Activated T-cell treated with anti-CD3 and anti-CD28 coated beads, Interleukin-2, amount 50 U/mL, for 72 hours (primary cell): ENCODE data around the gene MID1. TPM values are rescaled to one million over a fixed set of nuclear protein-coding genes. Genes with fewer than 3 reads are reported as not detected.

Experiments
- ATAC-seq, 2 donors: fragments of 150-1000 bp; cut with Tn5 transposase; replicated peaks in 1 of 2; 2 replicates each; pipeline ENCODE4 v1.10.0; 2021; ENCODE audit warnings: moderate library complexity in 2 of 2, mild to moderate bottlenecking in 1 of 2
- DNase-seq, 2 donors: peaks; one replicate each; pipeline ENCODE4 v3.0.0; 2021 to 2022; ENCODE audit warnings: mixed read lengths in 1 of 2
- H3K27ac Mint-ChIP-seq: one replicate; pipeline ENCODE4 v1.8.0; 2022; ENCODE audit warnings: mild to moderate bottlenecking, moderate library complexity, mixed read lengths
- H3K27me3 Mint-ChIP-seq: one replicate; pipeline ENCODE4 v1.8.0; 2022; ENCODE audit warnings: low read depth, mixed read lengths
- H3K36me3 Mint-ChIP-seq, 2 donors: one replicate each; pipeline ENCODE4 v1.8.0; 2022; ENCODE audit warnings: mixed read lengths in 2 of 2, mild to moderate bottlenecking in 1 of 2; ENCODE audit not compliant: insufficient read depth in 2 of 2
- H3K4me1 Mint-ChIP-seq: one replicate; pipeline ENCODE4 v1.8.0; 2022; ENCODE audit warnings: low read depth, mixed read lengths
- H3K4me3 Mint-ChIP-seq, 2 donors: one replicate each; pipeline ENCODE4 v1.8.0; 2022; ENCODE audit warnings: mild to moderate bottlenecking in 2 of 2, mixed read lengths in 2 of 2, moderate library complexity in 2 of 2
- H3K9me3 Mint-ChIP-seq, 2 donors: one replicate each; pipeline ENCODE4 v1.8.0; 2022; ENCODE audit warnings: mixed read lengths in 2 of 2
- total RNA-seq, 2 donors: library from RNA; stranded (reverse); gene quantifications; one replicate each; pipeline ENCODE4 v1.2.3, GENCODE V29; 2022

MID1 gene
- total RNA-seq, 2 donors from 2014 or later, result 0.60 to 1.1 TPM

DNA sequence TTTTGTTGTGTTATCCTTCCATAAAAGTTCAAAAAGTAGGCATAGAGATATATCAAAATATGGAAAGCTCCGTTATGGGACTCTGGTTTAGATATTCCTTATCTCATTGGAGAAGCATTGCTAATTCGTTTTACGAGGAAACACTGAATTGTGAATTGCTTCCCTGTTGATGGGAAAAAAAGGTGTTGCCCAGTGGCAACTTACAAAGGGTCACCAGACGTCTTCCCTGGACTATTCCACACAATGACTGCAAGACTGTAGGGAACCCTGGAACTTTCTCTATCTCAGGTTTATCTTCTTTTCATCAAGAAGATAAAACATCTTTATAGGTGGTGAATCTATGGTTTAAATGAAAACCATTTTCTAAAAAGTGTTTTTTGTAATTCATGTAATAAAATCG lies 137.7 kb downstream of the MID1 start:
- DNase-seq (no peak), ATAC-seq (no peak)
- H3K4me1 Mint-ChIP-seq, result no peaks in the 10 kb centered on the region
- H3K27ac Mint-ChIP-seq, result no peak overlapping the region
- H3K27me3 Mint-ChIP-seq, result no peaks in the 10 kb centered on the region
- H3K4me3 Mint-ChIP-seq, result no peak overlapping the region
- H3K36me3 Mint-ChIP-seq, result peaks cover 0 to 2% of the 10 kb centered on the region in 2 donors
- peaks cover 0 to 2% of the 10 kb centered on the region in 2 donors for H3K9me3 Mint-ChIP-seq

DNA sequence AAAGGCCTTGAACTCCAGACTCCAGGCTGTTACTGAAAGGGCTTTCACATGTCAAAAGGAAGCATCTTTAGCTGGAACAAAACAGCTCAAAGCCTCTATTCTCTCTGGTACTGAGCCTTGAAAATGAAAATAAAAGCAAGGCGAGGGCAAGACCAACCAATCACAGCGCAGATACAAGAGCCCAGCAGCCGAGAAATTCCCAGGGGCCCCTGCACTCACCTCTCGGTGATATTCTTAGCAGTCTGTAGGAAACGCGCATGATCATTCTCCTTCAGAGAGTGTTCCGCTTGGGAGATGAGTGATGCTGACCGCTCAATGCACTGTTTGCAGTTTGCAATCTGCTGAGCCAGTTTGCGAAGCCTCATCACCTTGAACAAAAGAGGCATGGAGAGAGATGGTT lies 138.1 kb downstream of the MID1 start:
- no peak overlapping the region for H3K27ac Mint-ChIP-seq
- no peak overlapping the region for H3K4me3 Mint-ChIP-seq
- H3K27me3 Mint-ChIP-seq, result no peaks in the 10 kb centered on the region
- H3K9me3 Mint-ChIP-seq, result peaks cover 0 to 2% of the 10 kb centered on the region in 2 donors
- no peaks in the 10 kb centered on the region for H3K4me1 Mint-ChIP-seq
- DNase-seq (no peak), ATAC-seq (no peak)
- peaks cover 0 to 2% of the 10 kb centered on the region in 2 donors for H3K36me3 Mint-ChIP-seq

DNA sequence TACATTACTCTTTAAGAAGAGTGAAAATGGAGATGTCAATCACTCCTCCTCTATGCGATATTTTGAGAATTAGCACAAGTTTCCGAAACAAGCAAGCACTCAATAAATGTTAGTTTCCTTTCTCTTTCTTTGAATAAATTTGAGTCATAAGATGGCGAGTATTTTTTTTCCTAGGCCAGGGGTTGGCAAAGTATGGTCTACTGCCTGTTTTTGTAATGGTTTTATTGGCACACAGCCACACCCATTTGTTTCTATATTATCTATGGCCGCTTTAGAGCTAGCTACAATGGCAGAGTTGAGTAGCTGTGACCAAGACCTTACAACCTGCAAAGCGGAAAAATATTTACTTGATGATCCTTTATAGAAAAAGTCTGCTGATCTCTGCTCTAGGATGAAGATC lies 139.5 kb downstream of the MID1 start:
- ATAC-seq, result no peak
- H3K27me3 Mint-ChIP-seq, result no peaks in the 10 kb centered on the region

DNA sequence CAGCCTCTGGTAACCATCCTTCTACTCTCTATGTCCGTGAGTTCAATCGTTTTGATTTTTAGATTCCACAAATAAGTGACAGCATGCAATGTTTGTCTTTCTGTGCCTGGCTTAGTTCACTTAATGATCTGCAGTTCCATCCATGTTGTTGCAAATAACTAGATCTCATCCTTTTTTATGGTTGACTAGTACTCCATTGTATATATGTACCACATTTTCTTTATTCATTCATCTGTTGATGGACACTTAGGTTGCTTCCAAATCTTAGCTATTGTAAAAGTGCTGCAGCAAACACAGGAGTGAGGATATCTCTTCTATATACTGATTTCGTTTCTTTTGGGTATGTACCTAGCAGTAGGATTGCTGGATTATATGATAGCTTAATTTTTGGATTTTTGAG lies 140.9 kb downstream of the MID1 start:
- Mint-ChIP-seq H3K27ac (no peak overlapping the region), H3K4me1 (no peaks in the 10 kb centered on the region), H3K9me3 (peaks cover 0 to 2% of the 10 kb centered on the region in 2 donors), H3K27me3 (no peaks in the 10 kb centered on the region), H3K4me3 (no peak overlapping the region), H3K36me3 (peaks cover 0 to 2% of the 10 kb centered on the region in 2 donors)
- ATAC-seq (no peak), DNase-seq (no peak)

More for the DNA sequence above, 139.5 kb downstream of the MID1 start:
- no peak for DNase-seq
- H3K36me3 Mint-ChIP-seq, result peaks cover 0 to 2% of the 10 kb centered on the region in 2 donors
- no peak overlapping the region for H3K27ac Mint-ChIP-seq
- H3K4me3 Mint-ChIP-seq, result no peak overlapping the region
- H3K4me1 Mint-ChIP-seq, result no peaks in the 10 kb centered on the region
- peaks cover 0 to 2% of the 10 kb centered on the region in 2 donors for H3K9me3 Mint-ChIP-seq

DNA sequence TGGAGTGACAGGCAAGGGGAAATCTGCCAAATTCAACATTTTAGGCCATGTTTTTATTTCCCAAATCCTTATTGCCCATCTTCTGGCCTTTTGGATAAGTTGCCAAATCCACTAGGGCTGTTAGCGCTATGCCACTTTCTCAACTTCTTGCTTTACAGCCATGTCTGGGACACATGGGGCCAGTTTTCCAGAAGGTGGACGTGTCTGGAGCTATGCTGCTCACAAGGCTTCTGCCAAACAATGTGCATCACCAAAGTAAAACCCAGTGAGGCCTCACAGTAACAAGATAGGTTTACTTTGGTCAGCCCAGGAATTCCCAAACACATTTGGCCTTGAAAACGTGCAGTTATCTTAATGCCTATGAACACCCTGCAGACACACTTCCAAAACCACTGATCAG lies 142.9 kb downstream of the MID1 start:
- ATAC-seq (no peak), DNase-seq (no peak)
- Mint-ChIP-seq H3K36me3 (peaks cover 0 to 2% of the 10 kb centered on the region in 2 donors), H3K27me3 (no peaks in the 10 kb centered on the region), H3K4me3 (no peak overlapping the region), H3K9me3 (peaks cover 0 to 2% of the 10 kb centered on the region in 2 donors), H3K4me1 (no peaks in the 10 kb centered on the region), H3K27ac (no peak overlapping the region)

DNA sequence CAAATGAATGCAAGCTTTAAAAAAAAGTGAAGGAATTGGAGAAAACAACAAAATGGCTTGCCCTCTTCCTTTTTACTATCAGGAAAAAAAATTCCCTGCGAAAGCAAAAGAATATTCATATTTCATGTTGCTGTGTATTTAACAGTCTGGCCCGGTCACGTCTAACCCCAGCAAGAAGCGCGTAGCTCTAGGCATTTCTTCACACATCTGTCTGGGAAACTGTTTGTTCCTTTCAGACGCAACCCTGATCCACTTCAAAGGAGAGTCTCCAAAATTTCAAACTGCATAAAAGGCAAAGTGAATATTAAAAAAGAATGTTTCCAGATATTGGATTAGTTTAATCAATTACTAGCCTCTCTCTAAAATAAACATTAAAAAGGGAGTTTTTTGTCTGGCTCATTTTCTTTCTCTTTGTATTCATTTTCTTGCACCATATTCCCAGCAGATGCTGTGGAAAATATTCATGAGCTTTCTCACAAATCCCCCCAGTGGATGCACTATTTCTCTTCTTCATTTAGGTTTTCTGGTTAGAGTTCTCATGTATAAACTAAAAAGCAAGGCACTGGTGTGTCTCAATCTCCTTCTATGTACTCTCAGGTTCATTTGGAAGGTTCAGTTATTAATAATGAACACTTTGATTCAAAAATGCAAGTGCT lies 145.3 kb downstream of the MID1 start:
- ATAC-seq (no peak), DNase-seq (no peak)
- Mint-ChIP-seq H3K4me1 (no peaks in the 10 kb centered on the region), H3K36me3 (peaks cover 0 to 2% of the 10 kb centered on the region in 2 donors), H3K9me3 (peaks cover 0 to 2% of the 10 kb centered on the region in 2 donors), H3K27me3 (no peaks in the 10 kb centered on the region), H3K27ac (no peak overlapping the region), H3K4me3 (no peak overlapping the region)

DNA sequence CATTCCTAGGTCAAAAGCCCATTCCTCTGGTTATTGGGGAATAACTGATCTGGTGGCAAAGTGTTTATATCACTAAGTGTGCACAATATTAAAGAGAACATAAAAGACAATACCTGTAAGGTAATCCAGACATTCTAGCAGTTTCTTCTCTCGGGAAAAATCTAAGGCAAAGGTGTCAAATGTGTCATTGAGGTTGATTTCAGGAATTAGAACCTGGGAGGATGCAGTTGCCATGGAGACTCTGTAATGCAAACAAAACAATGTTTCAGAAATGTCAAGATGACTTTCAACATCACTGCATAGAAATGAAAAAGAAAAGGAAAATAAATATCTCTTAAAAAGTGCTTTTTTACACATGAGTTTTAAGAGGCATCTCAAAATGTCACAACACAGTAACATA lies 145.9 kb downstream of the MID1 start:
- H3K27ac Mint-ChIP-seq, result no peak overlapping the region
- H3K9me3 Mint-ChIP-seq, result peaks cover 0 to 2% of the 10 kb centered on the region in 2 donors
- H3K36me3 Mint-ChIP-seq, result peaks cover 0 to 2% of the 10 kb centered on the region in 2 donors
- no peak for DNase-seq
- ATAC-seq, result no peak
- H3K27me3 Mint-ChIP-seq, result no peaks in the 10 kb centered on the region
- H3K4me1 Mint-ChIP-seq, result no peaks in the 10 kb centered on the region
- H3K4me3 Mint-ChIP-seq, result no peak overlapping the region

DNA sequence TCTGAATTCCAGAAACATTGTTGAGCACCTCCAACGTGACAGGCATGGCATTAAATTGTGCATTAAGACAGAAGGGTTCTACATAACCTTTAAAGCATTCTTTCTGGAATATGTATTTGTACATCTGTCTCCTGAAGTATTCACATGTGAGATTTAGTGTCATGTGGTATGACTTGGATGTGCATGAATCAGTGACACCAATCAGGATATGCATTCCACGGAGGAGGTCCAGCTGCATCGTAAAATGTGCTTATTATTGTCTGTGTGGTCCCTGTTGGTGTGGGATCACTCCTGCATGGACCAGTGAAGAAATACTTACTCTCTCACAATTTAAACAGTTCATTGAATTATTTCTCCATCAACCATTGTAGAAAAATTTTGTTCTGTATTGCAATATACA lies 149.0 kb downstream of the MID1 start:
- no peak for ATAC-seq
- Mint-ChIP-seq H3K9me3 (no peaks in the 10 kb centered on the region), H3K27ac (no peak overlapping the region)

DNA sequence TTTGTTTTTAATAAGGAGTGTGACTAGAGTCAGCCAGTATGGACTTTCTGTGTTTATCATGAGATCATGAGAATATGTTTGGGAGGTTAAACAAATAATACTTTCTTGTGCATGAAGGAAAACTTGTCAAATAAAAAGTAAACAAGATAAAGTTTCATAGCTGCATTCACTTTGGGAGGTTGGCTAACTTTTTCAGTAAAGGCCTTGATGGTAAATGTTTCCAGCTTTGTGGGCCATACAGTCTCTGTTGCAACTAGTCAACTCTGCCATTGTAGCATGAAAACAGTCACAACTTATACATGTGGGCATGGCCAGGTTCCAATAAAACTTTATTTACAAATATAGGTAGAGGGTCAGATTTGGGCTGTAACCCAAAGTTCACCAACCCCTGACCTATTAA lies 150.4 kb downstream of the MID1 start:
- DNase-seq (no peak), ATAC-seq (no peak)
- H3K27me3 Mint-ChIP-seq, result no peaks in the 10 kb centered on the region
- no peak overlapping the region for H3K4me3 Mint-ChIP-seq
- no peaks in the 10 kb centered on the region for H3K9me3 Mint-ChIP-seq
- no peaks in the 10 kb centered on the region for H3K36me3 Mint-ChIP-seq
- H3K4me1 Mint-ChIP-seq, result no peaks in the 10 kb centered on the region
- H3K27ac Mint-ChIP-seq, result no peak overlapping the region

More for the DNA sequence above, 149.0 kb downstream of the MID1 start:
- H3K36me3 Mint-ChIP-seq, result no peaks in the 10 kb centered on the region
- no peak for DNase-seq
- no peaks in the 10 kb centered on the region for H3K4me1 Mint-ChIP-seq
- no peaks in the 10 kb centered on the region for H3K27me3 Mint-ChIP-seq
- no peak overlapping the region for H3K4me3 Mint-ChIP-seq

DNA sequence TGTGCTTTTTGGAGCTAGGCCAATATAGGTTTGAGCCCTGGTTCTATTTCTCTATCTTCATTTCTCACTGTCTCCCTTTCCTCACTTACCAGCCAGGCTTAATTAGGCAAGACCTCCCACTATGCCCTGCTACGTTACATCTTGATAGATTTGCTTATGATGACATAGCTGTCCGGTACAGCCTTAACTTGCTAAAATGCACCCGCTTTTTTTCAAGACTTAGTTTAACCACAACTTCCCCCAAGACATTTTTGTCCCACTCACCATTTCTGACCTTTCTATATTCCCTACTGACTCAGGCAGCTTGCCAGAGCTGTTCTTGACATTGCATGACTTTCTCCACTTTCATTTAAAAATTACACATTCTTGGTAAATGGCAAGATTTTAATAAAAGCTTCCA lies 152.6 kb downstream of the MID1 start:
- no peaks in the 10 kb centered on the region for H3K36me3 Mint-ChIP-seq
- H3K4me1 Mint-ChIP-seq, result no peaks in the 10 kb centered on the region
- no peak overlapping the region for H3K27ac Mint-ChIP-seq
- H3K27me3 Mint-ChIP-seq, result peaks cover 4% of the 10 kb centered on the region
- ATAC-seq (no peak), DNase-seq (no peak)
- no peak overlapping the region for H3K4me3 Mint-ChIP-seq
- H3K9me3 Mint-ChIP-seq, result no peaks in the 10 kb centered on the region

DNA sequence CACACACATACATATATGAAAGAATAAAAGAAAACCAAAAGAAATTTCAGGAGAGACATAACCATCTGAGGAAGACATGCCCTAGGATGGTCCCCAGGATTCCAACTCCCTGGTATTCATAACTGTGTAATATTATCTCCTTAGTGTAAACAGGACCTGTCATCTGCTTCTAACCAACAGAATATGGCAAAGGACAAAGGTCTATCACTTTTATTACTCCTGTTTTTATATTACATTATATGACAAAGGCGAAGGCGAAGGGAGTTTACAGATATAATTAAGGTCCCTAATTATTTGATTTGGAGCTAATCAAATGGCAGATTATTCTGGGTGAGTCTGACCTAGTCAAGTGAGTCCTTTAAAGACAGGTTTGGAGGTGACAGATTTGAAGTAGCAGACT lies 155.1 kb downstream of the MID1 start:
- H3K9me3 Mint-ChIP-seq, result no peaks in the 10 kb centered on the region
- H3K27me3 Mint-ChIP-seq, result peaks cover 4% of the 10 kb centered on the region
- ATAC-seq (no peak), DNase-seq (no peak)
- H3K27ac Mint-ChIP-seq, result no peak overlapping the region
- H3K36me3 Mint-ChIP-seq, result no peaks in the 10 kb centered on the region
- H3K4me3 Mint-ChIP-seq, result no peak overlapping the region
- no peaks in the 10 kb centered on the region for H3K4me1 Mint-ChIP-seq

DNA sequence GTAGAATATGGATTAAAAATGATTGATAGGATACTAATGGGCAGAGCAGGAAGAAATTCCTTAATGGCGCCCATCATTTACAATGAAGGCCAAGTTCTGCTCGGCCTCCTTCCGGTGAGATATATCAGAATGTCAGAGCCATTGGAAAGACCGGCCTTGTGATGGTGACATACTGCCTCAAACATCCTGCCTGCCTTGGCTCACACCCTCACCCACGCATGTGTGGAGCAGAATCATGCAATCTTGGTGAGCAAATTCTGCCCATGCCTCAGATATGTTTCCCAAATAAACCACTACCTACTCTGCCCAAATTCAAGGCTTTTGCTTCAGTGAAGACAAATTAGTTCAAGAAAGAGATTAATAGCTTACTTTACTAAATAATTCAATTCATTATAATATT lies 163.3 kb downstream of the MID1 start:
- Mint-ChIP-seq H3K9me3 (peaks cover 0 to 4% of the 10 kb centered on the region in 2 donors), H3K36me3 (no peaks in the 10 kb centered on the region), H3K27me3 (no peaks in the 10 kb centered on the region), H3K27ac (no peak overlapping the region), H3K4me1 (no peaks in the 10 kb centered on the region), H3K4me3 (no peak overlapping the region)
- ATAC-seq (no peak), DNase-seq (no peak)

DNA sequence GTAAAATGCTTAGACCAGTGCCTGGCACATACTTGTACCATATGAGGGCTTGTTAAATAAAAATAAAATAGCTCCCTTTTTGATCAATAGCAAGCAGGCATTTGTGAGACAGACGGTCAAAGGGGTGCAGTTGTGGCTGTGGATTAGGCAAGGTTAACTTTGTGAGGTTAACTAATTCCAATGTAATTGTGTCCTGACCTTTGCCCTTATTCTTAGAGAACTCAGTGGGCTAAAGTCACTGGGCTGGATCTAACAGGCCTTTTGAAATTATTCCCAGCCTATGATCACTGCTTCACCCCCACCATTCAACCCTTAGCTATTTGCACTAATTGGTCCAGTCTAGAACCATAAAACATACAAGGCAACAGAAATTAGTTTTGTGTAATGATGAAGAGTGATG lies 166.4 kb downstream of the MID1 start:
- ATAC-seq (no peak), DNase-seq (no peak)
- peaks cover 0 to 4% of the 10 kb centered on the region in 2 donors for H3K9me3 Mint-ChIP-seq
- H3K27ac Mint-ChIP-seq, result no peak overlapping the region
- H3K27me3 Mint-ChIP-seq, result no peaks in the 10 kb centered on the region
- H3K36me3 Mint-ChIP-seq, result no peaks in the 10 kb centered on the region
- H3K4me3 Mint-ChIP-seq, result no peak overlapping the region
- H3K4me1 Mint-ChIP-seq, result no peaks in the 10 kb centered on the region

DNA sequence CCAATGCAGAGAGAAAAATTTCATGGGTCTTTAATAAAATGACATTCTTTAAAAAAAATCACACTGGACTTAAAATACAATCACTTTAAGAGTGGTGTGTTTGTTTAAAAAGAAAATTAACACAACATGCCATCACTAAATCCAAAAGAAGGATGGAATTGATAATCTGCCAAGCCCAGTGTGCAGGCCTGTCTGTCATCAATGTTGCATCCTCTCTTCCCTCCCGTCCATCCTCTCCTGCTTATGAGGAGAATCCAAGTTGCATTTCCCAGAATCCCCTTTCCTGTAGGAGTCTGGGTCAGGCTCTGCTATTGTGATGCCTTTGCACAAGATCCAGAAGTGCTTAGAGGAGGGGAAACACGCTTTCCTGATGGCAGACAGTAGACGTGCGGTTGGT lies 169.4 kb downstream of the MID1 start:
- Mint-ChIP-seq H3K27me3 (no peaks in the 10 kb centered on the region), H3K4me3 (no peak overlapping the region), H3K4me1 (no peaks in the 10 kb centered on the region), H3K36me3 (no peaks in the 10 kb centered on the region), H3K9me3 (peaks cover 0 to 4% of the 10 kb centered on the region in 2 donors), H3K27ac (no peak overlapping the region)
- ATAC-seq (no peak), DNase-seq (no peak)
